HG03460 (cell line): ENCODE results near the gene UBA1.
A peak's percentile ranks its signal among the peaks of the same experiment; 100 is the strongest.

Source experiments
- ATAC-seq: cut with Tn5 transposase; IDR thresholded peaks from one replicate; pipeline ENCODE4 v1.9.1; 2021; ENCODE audit not compliant: unreplicated experiment

UBA1 gene

GRCh38 chrX:47210661-47211425, 17.2 kb downstream of the UBA1 start:
- no peak for ATAC-seq

DNA sequence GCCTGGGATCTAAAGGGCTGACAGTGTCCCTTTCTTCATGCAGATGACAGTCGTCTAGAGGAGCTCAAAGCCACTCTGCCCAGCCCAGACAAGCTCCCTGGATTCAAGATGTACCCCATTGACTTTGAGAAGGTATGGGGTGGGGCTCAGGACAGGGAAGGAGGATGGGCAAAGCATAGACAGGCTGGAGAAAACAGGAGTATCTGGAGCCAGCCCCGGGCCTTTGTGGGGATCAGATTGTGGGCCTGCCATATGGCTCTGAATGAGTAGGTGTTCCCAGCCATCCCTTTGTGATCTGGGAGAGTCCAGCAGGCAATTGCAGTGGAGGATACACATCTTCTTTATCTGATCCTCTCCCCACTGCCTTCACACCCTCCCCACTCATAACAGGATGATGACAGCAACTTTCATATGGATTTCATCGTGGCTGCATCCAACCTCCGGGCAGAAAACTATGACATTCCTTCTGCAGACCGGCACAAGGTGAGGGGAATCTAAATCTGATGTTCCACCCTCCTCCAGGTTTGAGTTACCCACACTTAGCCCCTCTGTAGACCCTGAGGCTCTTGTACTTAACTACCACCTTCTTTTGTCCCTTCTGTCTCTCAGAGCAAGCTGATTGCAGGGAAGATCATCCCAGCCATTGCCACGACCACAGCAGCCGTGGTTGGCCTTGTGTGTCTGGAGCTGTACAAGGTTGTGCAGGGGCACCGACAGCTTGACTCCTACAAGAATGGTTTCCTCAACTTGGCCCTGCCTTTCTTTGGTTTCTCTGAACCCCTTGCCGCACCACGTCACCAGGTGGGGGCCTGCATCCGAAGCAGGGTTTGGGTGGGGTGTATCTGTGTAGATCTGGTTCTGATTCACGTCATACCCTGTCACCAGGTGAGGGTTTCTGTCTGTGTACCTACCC, 19.0 kb downstream of the UBA1 start:
- ATAC-seq = no peak

- ATAC-seq = no peak
Observed at GRCh38 chrX:47214435-47215077, 20.9 kb downstream of the UBA1 start.

- no peak for ATAC-seq
Observed at GRCh38 chrX:47215291-47215900, 21.8 kb downstream of the UBA1 start.

DNA sequence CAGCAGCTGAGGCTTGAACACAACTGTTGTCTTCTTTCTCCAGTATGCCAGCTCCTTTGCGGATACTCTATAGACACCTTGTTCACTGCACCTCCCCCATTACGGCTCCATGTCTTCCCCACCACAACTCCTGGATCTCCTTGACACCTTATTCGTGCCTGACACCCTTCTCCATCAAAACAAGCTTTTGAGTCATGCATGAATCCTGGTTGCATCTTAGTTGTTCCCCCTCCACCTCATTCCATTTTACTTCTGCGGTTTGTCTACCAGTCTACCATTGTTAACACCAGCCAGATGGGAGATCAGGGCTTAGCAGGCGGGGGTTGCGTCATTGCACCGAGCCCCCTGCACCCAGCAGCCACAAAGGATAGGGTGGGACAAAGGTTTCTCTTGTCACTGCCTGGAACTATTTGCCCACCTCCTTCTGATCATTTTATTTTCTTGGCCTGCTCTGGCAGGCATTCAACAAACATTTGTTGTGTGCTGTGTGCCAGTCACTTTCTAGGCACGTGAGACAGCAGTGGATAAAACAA, 22.8 kb downstream of the UBA1 start:
- no peak for ATAC-seq

GRCh38 chrX:47217121-47217851, 23.7 kb downstream of the UBA1 start:
- ATAC-seq = no peak

GRCh38 chrX:47217852-47218279, 24.2 kb downstream of the UBA1 start:
- peak; percentile 83 for ATAC-seq

- ATAC-seq = peak; percentile 40
Observed at GRCh38 chrX:47218280-47218919, 24.8 kb downstream of the UBA1 start, which contains the start of gene CDK16. Gene CDK16 (plus strand): TSS chrX:47218681. CDS start chrX:47223558, 4,877 bp downstream.

DNA sequence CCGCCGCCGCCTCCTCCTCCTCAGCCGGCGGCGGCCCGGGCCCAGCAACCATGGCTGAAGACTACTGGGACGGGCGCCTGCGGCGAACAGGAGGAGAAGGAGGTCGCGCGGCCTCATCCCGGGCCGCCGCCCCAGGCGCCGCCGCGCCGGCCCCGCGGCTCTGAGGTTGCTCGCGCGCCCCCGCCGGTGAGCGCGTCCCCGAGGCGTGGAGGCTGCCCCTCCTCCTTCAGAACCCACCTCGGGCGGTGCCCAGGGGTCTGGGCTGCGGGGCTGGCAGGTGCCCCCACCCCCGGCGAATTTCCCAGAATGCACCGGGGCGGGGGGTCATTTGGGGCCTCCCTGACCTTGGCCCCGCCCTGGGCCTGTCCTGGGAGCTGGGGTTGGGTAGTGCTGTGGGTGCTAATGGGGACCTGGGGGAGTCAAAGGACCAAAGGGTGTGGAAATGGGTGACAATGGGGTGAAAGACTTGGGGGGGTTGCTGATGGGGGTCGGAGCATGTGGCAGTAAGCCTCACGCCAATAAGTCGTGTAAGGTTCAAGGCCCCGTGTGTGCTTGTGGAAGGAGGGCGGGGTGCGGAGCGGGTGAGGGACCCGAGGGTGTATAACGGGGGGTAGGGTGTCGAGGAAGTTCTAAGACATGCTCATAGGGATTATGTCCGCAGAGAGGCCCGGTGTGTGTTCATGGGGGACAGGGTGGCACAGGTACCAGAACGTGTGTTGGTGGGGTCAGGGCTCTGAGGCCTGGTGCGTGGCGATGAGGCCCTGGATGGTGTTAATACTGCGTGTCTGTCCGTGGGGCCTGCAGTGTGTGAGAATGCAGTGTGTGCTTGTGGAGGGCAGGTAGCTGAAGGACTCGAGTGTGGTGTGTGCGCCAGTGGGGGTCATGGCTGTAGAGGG, 25.5 kb downstream of the UBA1 start:
- no peak for ATAC-seq

DNA sequence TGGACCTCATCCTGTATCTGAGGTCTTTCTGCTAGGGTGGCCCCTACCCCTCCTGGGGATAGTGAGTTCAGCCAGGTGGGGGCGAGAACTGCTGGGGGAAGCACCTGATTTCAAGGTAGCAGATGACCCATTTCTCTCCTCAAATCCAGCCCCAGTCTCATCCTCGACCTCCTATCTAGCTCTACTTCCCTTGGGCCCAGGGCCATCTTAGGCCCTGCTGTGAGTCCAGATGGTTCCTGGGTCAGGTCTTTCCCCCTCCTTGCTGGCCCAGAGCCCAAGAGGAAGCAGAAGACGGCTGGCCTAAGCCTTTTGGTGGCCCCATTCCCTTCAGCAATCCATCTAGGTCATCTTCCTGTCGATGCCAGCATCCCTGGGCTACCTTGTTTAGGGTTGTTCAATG, 28.1 kb downstream of the UBA1 start:
- ATAC-seq = no peak

- no peak for ATAC-seq
Observed at GRCh38 chrX:47222751-47223350, 29.2 kb downstream of the UBA1 start.

- ATAC-seq = no peak
Observed at GRCh38 chrX:47223476-47224250, 30.0 kb downstream of the UBA1 start.

DNA sequence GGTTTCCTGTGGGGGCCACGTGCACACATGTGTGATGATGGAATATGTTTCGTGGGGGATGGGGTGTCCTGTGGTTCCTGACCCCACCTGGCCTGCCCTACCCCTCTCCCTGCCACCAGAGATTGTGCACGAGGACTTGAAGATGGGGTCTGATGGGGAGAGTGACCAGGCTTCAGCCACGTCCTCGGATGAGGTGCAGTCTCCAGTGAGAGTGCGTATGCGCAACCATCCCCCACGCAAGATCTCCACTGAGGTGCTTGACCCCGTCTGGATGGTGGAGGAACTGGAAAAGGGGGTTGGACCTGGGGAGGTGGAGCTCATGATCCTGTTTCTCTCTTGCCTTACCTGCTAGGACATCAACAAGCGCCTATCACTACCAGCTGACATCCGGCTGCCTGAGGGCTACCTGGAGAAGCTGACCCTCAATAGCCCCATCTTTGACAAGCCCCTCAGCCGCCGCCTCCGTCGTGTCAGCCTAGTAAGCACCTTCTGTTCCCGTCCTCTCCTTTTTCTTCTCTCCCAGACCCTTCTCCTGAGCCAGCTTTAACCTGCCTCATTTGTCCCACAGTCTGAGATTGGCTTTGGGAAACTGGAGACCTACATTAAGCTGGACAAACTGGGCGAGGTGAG, 30.8 kb downstream of the UBA1 start:
- ATAC-seq = no peak

DNA sequence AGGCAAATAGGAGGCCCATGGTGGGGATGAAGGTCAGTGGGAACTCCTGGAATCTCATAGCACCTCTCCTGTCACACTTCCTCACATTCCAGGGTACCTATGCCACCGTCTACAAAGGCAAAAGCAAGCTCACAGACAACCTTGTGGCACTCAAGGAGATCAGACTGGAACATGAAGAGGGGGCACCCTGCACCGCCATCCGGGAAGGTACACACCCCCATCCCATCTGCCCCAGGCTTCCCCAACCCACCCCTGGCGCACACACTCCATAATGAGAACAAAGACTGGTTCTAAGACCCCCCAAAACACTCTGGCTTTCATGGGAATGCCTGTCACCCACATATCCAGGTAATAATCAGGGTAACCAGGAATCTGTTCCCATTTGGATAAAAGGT, 31.3 kb downstream of the UBA1 start:
- no peak for ATAC-seq

DNA sequence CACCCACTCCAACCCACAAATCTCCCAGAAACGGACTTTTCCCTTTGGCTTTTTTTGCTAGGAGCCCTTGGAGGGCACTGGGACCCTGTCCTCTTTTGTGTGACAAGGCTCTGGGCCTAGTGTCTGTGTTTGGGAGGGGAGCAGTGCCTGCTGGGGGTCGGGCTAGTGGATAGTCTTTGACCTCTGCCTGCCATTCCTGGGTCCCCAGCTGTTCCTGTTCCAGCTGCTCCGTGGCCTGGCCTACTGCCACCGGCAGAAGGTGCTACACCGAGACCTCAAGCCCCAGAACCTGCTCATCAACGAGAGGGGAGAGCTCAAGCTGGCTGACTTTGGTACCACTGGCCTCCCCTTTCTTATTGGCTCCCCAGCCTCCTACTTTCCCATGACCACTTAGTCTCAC, 32.4 kb downstream of the UBA1 start:
- ATAC-seq = no peak

- ATAC-seq = no peak
Observed at GRCh38 chrX:47226531-47227333, 33.1 kb downstream of the UBA1 start.

- ATAC-seq = no peak
Observed at GRCh38 chrX:47227334-47227583, 33.6 kb downstream of the UBA1 start.
